Measurements from ENCODE around the gene EPX.
"Not testable (repeated sequence)": the region's sequence is repeated elsewhere in the genome, so short reads cannot be mapped to it uniquely, and the experiment has no call there.

Gene EPX

GRCh38 chr17:58192612-58193011 is at the start of gene EPX:
EPX (plus strand) TSS chr17:58192726; CDS start chr17:58192847, 121 bp downstream.
- DNase-seq (ENCODE audit: low spot score) = no peak

- DNase-seq (ENCODE audit: low spot score) = not testable (repeated sequence)
These were observed 49.2 kb upstream of the EPX start for GRCh38 chr17:58143335-58143734.

- DNase-seq (ENCODE audit: low spot score) = no peak
These were observed 47.7 kb upstream of the EPX start for GRCh38 chr17:58144801-58145200.

GRCh38 chr17:58147930-58148434 is 44.5 kb upstream of the EPX start, which contains the start of gene OR4D1:
OR4D1 (plus strand) TSS chr17:58148384; CDS start chr17:58155154, 6,770 bp downstream.
- DNase-seq (ENCODE audit: low spot score) = no peak

GRCh38 chr17:58148609-58149008 is 43.9 kb upstream of the EPX start:
- no peak for DNase-seq (ENCODE audit: low spot score)

- no peak for DNase-seq (ENCODE audit: low spot score)
These were observed 42.1 kb upstream of the EPX start for GRCh38 chr17:58150394-58150793.

- peak; percentile 37 for DNase-seq (ENCODE audit: low spot score)
These were observed 39.5 kb upstream of the EPX start for GRCh38 chr17:58153046-58153445.

- DNase-seq (ENCODE audit: low spot score) = no peak
These were observed 38.9 kb upstream of the EPX start for GRCh38 chr17:58153671-58154070.

- no peak for DNase-seq (ENCODE audit: low spot score)
These were observed 35.4 kb upstream of the EPX start for GRCh38 chr17:58156839-58157803.

- DNase-seq (ENCODE audit: low spot score) = no peak
These were observed 34.3 kb upstream of the EPX start for GRCh38 chr17:58158181-58158580.

GRCh38 chr17:58161566-58161965 is 31.0 kb upstream of the EPX start:
- no peak for DNase-seq (ENCODE audit: low spot score)

- DNase-seq (ENCODE audit: low spot score) = no peak
These were observed 26.5 kb upstream of the EPX start for GRCh38 chr17:58165981-58166380.

GRCh38 chr17:58166682-58167081 is 25.8 kb upstream of the EPX start, which contains the start of gene OR4D2:
OR4D2 (plus strand) TSS chr17:58166982; CDS start chr17:58169656, 2,674 bp downstream.
- DNase-seq (ENCODE audit: low spot score) = no peak

- DNase-seq (ENCODE audit: low spot score) = no peak
These were observed 21.9 kb upstream of the EPX start for GRCh38 chr17:58170622-58171021.

- peak; percentile 66 for DNase-seq (ENCODE audit: low spot score)
These were observed 20.0 kb upstream of the EPX start for GRCh38 chr17:58172369-58173071.

GRCh38 chr17:58174871-58175270 is 17.7 kb upstream of the EPX start:
- DNase-seq (ENCODE audit: low spot score) = no peak

- no peak for DNase-seq (ENCODE audit: low spot score)
These were observed 16.3 kb upstream of the EPX start for GRCh38 chr17:58176200-58176599.

GRCh38 chr17:58181796-58182195 is 10.7 kb upstream of the EPX start:
- no peak for DNase-seq (ENCODE audit: low spot score)

- no peak for DNase-seq (ENCODE audit: low spot score)
These were observed 9.0 kb upstream of the EPX start for GRCh38 chr17:58183514-58183913.

GRCh38 chr17:58184308-58184985 is 8.1 kb upstream of the EPX start:
- peak; percentile 41 for DNase-seq (ENCODE audit: low spot score)

- no peak for DNase-seq (ENCODE audit: low spot score)
These were observed 7.4 kb upstream of the EPX start for GRCh38 chr17:58184986-58185761.
